Measurements from ENCODE around the gene LILRB3. TPM values are rescaled to one million over a fixed set of nuclear protein-coding genes. Genes with fewer than 3 reads are reported as not detected.
A peak's percentile ranks its signal among the peaks of the same experiment; 100 is the strongest.
"Not testable (repeated sequence)": the region's sequence is repeated elsewhere in the genome, so short reads cannot be mapped to it uniquely, and the experiment has no call there.

The LILRB3 gene
- total RNA-seq, 1 donor from 2014 or later: 4.0 TPM

- ATAC-seq (no peak), DNase-seq (ENCODE audit: missing footprints) (no peak)
- intact Hi-C loops (cut with DNase I): no loop called here
These were observed 25.7 kb downstream of the LILRB3 start for GRCh38 chr19:54197121-54197520.

- intact Hi-C loops (cut with DNase I): no loop called here
- ATAC-seq: no peak
- no peak for DNase-seq (ENCODE audit: missing footprints)
These were observed 26.3 kb downstream of the LILRB3 start for GRCh38 chr19:54196536-54196935.

- ATAC-seq; DNase-seq (ENCODE audit: missing footprints): not testable (repeated sequence)
- intact Hi-C loops (cut with DNase I): loop anchor here (5.0 kb wide), 2 partner anchors 77 to 327 kb away; partner anchors contain the start of genes MYADM, PRPF31 and TFPT
These were observed 28.3 kb downstream of the LILRB3 start for GRCh38 chr19:54194463-54194862.

GRCh38 chr19:54193011-54193410 is 29.8 kb downstream of the LILRB3 start:
- DNase-seq (ENCODE audit: missing footprints): no peak
- no peak for ATAC-seq
- intact Hi-C loops (cut with DNase I): loop anchor here (5.0 kb wide), 2 partner anchors 76 to 326 kb away; partner anchors contain the start of genes MYADM, PRPF31 and TFPT

GRCh38 chr19:54191811-54192453 is 30.9 kb downstream of the LILRB3 start:
- ATAC-seq (no peak), DNase-seq (ENCODE audit: missing footprints) (no peak)
- intact Hi-C loops (cut with DNase I): loop anchor here (5.0 kb wide), 2 partner anchors 75 to 325 kb away; partner anchors contain the start of genes MYADM, PRPF31 and TFPT

- DNase-seq (ENCODE audit: missing footprints): peak; percentile 96
- peak; percentile 47 for ATAC-seq
- intact Hi-C loops (cut with DNase I): loop anchor here (5.0 kb wide), 2 partner anchors 74 to 324 kb away; partner anchors contain the start of genes MYADM, PRPF31 and TFPT
These were observed 31.6 kb downstream of the LILRB3 start, which contains the start of gene TSEN34 for GRCh38 chr19:54191011-54191810. TSS of gene TSEN34 (plus strand) at chr19:54191308. CDS start at chr19:54191365, 57 bp downstream.

- intact Hi-C loops (cut with DNase I): loop anchor here (5.0 kb wide), 2 partner anchors 73 to 323 kb away; partner anchors contain the start of genes MYADM, PRPF31 and TFPT
- peak; percentile 100 for DNase-seq (ENCODE audit: missing footprints)
- ATAC-seq: peak; percentile 82
These were observed 32.2 kb downstream of the LILRB3 start for GRCh38 chr19:54190503-54191010.

- ATAC-seq: peak; percentile 80
- intact Hi-C loops (cut with DNase I): loop anchor here (5.0 kb wide), 2 partner anchors 73 to 323 kb away; partner anchors contain the start of genes MYADM, PRPF31 and TFPT
These were observed 32.9 kb downstream of the LILRB3 start for GRCh38 chr19:54189735-54190502.

GRCh38 chr19:54189145-54189734 is 33.6 kb downstream of the LILRB3 start, which contains the start of gene MBOAT7:
TSS of gene MBOAT7 (minus strand) at chr19:54189580. CDS start at chr19:54188508, 1,072 bp downstream.
- intact Hi-C loops (cut with DNase I): no loop called here
- ATAC-seq (peak; percentile 0), DNase-seq (ENCODE audit: missing footprints) (no peak)

More at GRCh38 chr19:54189735-54190502, 32.9 kb downstream of the LILRB3 start:
- peak; percentile 100 for DNase-seq (ENCODE audit: missing footprints)

- ATAC-seq (no peak), DNase-seq (ENCODE audit: missing footprints) (no peak)
- intact Hi-C loops (cut with DNase I): no loop called here
These were observed 34.5 kb downstream of the LILRB3 start for GRCh38 chr19:54188215-54188871.

- DNase-seq (ENCODE audit: missing footprints): no peak
- ATAC-seq: no peak
- intact Hi-C loops (cut with DNase I): no loop called here
These were observed 35.8 kb downstream of the LILRB3 start for GRCh38 chr19:54186934-54187381.

- intact Hi-C loops (cut with DNase I): no loop called here
- DNase-seq (ENCODE audit: missing footprints) (no peak), ATAC-seq (no peak)
These were observed 36.5 kb downstream of the LILRB3 start for GRCh38 chr19:54186351-54186750.

GRCh38 chr19:54183431-54183830 is 39.4 kb downstream of the LILRB3 start:
- DNase-seq (ENCODE audit: missing footprints) (no peak), ATAC-seq (no peak)
- intact Hi-C loops (cut with DNase I): no loop called here

- intact Hi-C loops (cut with DNase I); ATAC-seq; DNase-seq (ENCODE audit: missing footprints): not testable (repeated sequence)
These were observed 40.9 kb downstream of the LILRB3 start for GRCh38 chr19:54181894-54182293.

- intact Hi-C loops (cut with DNase I): no loop called here
- no peak for DNase-seq (ENCODE audit: missing footprints)
- no peak for ATAC-seq
These were observed 42.1 kb downstream of the LILRB3 start for GRCh38 chr19:54180691-54181091.

- DNase-seq (ENCODE audit: missing footprints) (no peak), ATAC-seq (peak; percentile 56)
- intact Hi-C loops (cut with DNase I): no loop called here
These were observed 42.8 kb downstream of the LILRB3 start for GRCh38 chr19:54179921-54180461.

- intact Hi-C loops (cut with DNase I): no loop called here
- ATAC-seq (no peak), DNase-seq (ENCODE audit: missing footprints) (no peak)
These were observed 43.5 kb downstream of the LILRB3 start for GRCh38 chr19:54179262-54179852.
